AG04450 (cell line): Measurements from ENCODE around the gene CHCHD2. TPM values are rescaled to one million over a fixed set of nuclear protein-coding genes. Genes with fewer than 3 reads are reported as not detected.
"Not testable (repeated sequence)": the region's sequence is repeated elsewhere in the genome, so short reads cannot be mapped to it uniquely, and the experiment has no call there.

ENCODE experiments used
- CTCF ChIA-PET: fragments of 300-600, 350-600 bp; formaldehyde crosslinking; extraction: SDS; loops from one replicate; lab custom pipeline; 2022; ENCODE audit warnings: antibody characterized with exemption, inconsistent platforms; lab: Charles Lee
- POLR2A ChIA-PET: fragments of 350-600 bp; formaldehyde crosslinking; extraction: SDS; loops from one replicate; lab custom pipeline; 2021; ENCODE audit warnings: antibody characterized with exemption, inconsistent platforms; lab: Yijun Ruan, JAX
- DNase-seq: peaks from one replicate; pipeline ENCODE4 v3.0.0-alpha.2; 2011; ENCODE audit warnings: low read depth, low spot score
- H3K27ac ChIP-seq: one replicate; pipeline ENCODE4 v1.5.1; 2012; ENCODE audit warnings: low read depth, low read length, control low read depth
- H3K27me3 ChIP-seq: one replicate; pipeline ENCODE4 v1.6.0; 2012; ENCODE audit warnings: low read length; ENCODE audit not compliant: control insufficient read depth, insufficient read depth
- H3K4me3 ChIP-seq: 2 replicates; pipeline ENCODE4 v1.5.1; 2011; ENCODE audit warnings: mild to moderate bottlenecking, low read depth, low read length, control low read depth
- H3K9me3 ChIP-seq: 2 replicates; pipeline ENCODE4 v1.5.1; 2012; ENCODE audit warnings: low read length; ENCODE audit not compliant: control insufficient read depth, insufficient read depth
- CTCF ChIP-seq: IDR thresholded peaks from 2 replicates; pipeline ENCODE4 v1.5.1; 2011; ENCODE audit warnings: low read depth, low read length, control low read depth, inconsistent platforms
- polyA plus RNA-seq: library from polyadenylated mRNA; depleted of rRNA; stranded (reverse); fragments of >200 nt; gene quantifications from 2 replicates; pipeline ENCODE4 v1.2.3, GENCODE V29; 2011

Gene CHCHD2
- polyA plus RNA-seq, 1 experiment = 310 TPM

- CTCF ChIA-PET = interaction anchor here (1.4 kb wide), 1 partner anchor 40 kb away, joined by 3 read pairs; no protein-coding TSS in a partner anchor
- no peak for TF ChIP-seq CTCF
- peak; percentile 57 for DNase-seq
- Histone ChIP-seq H3K27me3 (no peaks in the 10 kb centered on the region), H3K4me3 (peak overlapping the region; percentile 96), H3K27ac (peak overlapping the region; percentile 93), H3K9me3 (no peaks in the 10 kb centered on the region)
- POLR2A ChIA-PET = interaction anchor here (1.5 kb wide), 1 partner anchor 26 kb away, joined by 3 read pairs; no protein-coding TSS in a partner anchor
Observed at GRCh38 chr7:56105508-56105907, 768 bp downstream of the CHCHD2 start.

- DNase-seq, CTCF ChIA-PET: not testable (repeated sequence)
- POLR2A ChIA-PET = interaction anchor here (0.7 kb wide), 1 partner anchor 575 kb away, joined by 3 read pairs; no protein-coding TSS in a partner anchor
Observed at GRCh38 chr7:56104138-56104537, 2.1 kb downstream of the CHCHD2 start.

GRCh38 chr7:56099653-56100052 is 6.6 kb downstream of the CHCHD2 start:
- no peaks in the 10 kb centered on the region for H3K27me3 ChIP-seq
- no peak overlapping the region for H3K27ac ChIP-seq
- CTCF ChIA-PET = interaction anchor here (1.7 kb wide), 1 partner anchor 25 kb away, joined by 6 read pairs; no protein-coding TSS in a partner anchor
- TF ChIP-seq CTCF = no peak
- POLR2A ChIA-PET = no interaction called here
- DNase-seq = no peak
- no peak overlapping the region for H3K4me3 ChIP-seq
- H3K9me3 ChIP-seq = no peaks in the 10 kb centered on the region

More at GRCh38 chr7:56104138-56104537, 2.1 kb downstream of the CHCHD2 start:
- H3K9me3 ChIP-seq, H3K27me3 ChIP-seq, H3K4me3 ChIP-seq, H3K27ac ChIP-seq: not testable (repeated sequence)

- DNase-seq, H3K27me3 ChIP-seq, H3K9me3 ChIP-seq, H3K4me3 ChIP-seq, POLR2A ChIA-PET, H3K27ac ChIP-seq: not testable (repeated sequence)
- CTCF ChIA-PET = interaction anchor here (0.6 to 1.7 kb wide), 3 partner anchors 24 to 1325 kb away, joined by 3 to 6 read pairs (median 3); no protein-coding TSS in a partner anchor
Observed at GRCh38 chr7:56098187-56099008, 7.9 kb downstream of the CHCHD2 start.

GRCh38 chr7:56097700-56098099 is 8.6 kb downstream of the CHCHD2 start:
- H3K4me3 ChIP-seq = no peak overlapping the region
- H3K27me3 ChIP-seq = no peaks in the 10 kb centered on the region
- peak; percentile 72 for DNase-seq
- POLR2A ChIA-PET = no interaction called here
- H3K9me3 ChIP-seq = no peaks in the 10 kb centered on the region
- no peak overlapping the region for H3K27ac ChIP-seq
- CTCF ChIA-PET = interaction anchor here (0.6 kb wide), 1 partner anchor 13 kb away, joined by 6 read pairs; no protein-coding TSS in a partner anchor
- no peak for TF ChIP-seq CTCF
